NCI-H1694 treated with DMSO at 0.1 percent for 48 hours (cell line): ENCODE data around the gene USP3.
"Not testable (repeated sequence)": the region's sequence is repeated elsewhere in the genome, so short reads cannot be mapped to it uniquely, and the experiment has no call there.

Experiments
- DNase-seq: peaks from one replicate; lab custom pipeline; 2025; lab: John Stamatoyannopoulos, UW

Gene USP3

GRCh38 chr15:63610209-63610841, 105.9 kb downstream of the USP3 start:
- peak; percentile 82 for DNase-seq

- no peak for DNase-seq
Observed at GRCh38 chr15:63611177-63611576, 106.8 kb downstream of the USP3 start.

- DNase-seq, result no peak
Observed at GRCh38 chr15:63612300-63612699, 107.9 kb downstream of the USP3 start.

- no peak for DNase-seq
Observed at GRCh38 chr15:63615935-63616334, 111.5 kb downstream of the USP3 start.

- DNase-seq, result not testable (repeated sequence)
Observed at GRCh38 chr15:63617147-63617546, 112.8 kb downstream of the USP3 start.

GRCh38 chr15:63617627-63618026, 113.2 kb downstream of the USP3 start:
- not testable (repeated sequence) for DNase-seq

- DNase-seq, result not testable (repeated sequence)
Observed at GRCh38 chr15:63620760-63621159, 116.4 kb downstream of the USP3 start.

- DNase-seq, result no peak
Observed at GRCh38 chr15:63623232-63623969, 119.0 kb downstream of the USP3 start.

GRCh38 chr15:63626955-63627354, 122.6 kb downstream of the USP3 start:
- no peak for DNase-seq

GRCh38 chr15:63628123-63628822, 123.9 kb downstream of the USP3 start:
- no peak for DNase-seq

- DNase-seq, result no peak
Observed at GRCh38 chr15:63630036-63630751, 125.8 kb downstream of the USP3 start.

- no peak for DNase-seq
Observed at GRCh38 chr15:63633312-63633711, 128.9 kb downstream of the USP3 start.

GRCh38 chr15:63634154-63634553, 129.8 kb downstream of the USP3 start:
- DNase-seq, result no peak

GRCh38 chr15:63636518-63637061, 132.2 kb downstream of the USP3 start:
- no peak for DNase-seq

- no peak for DNase-seq
Observed at GRCh38 chr15:63638839-63639238, 134.4 kb downstream of the USP3 start.

- DNase-seq, result no peak
Observed at GRCh38 chr15:63640146-63640545, 135.8 kb downstream of the USP3 start.
